SU-DHL-6 (cell line): ENCODE results near the gene TNRC6B.

Experiments
- H2AFZ ChIP-seq: fragments of 200-600 bp; sonication (generic); 2 replicates; pipeline ENCODE4 v1.6.1; 2014; ENCODE audit warnings: low read depth, mild to moderate bottlenecking, moderate library complexity, mixed read lengths, antibody characterized with exemption, low read length; ENCODE audit not compliant: severe bottlenecking
- H3F3A ChIP-seq: fragments of 200-600 bp; shearing (Covaris generic); 2 replicates; pipeline ENCODE4 v1.6.0; 2016; ENCODE audit warnings: antibody characterized with exemption, mild to moderate bottlenecking; ENCODE audit not compliant: insufficient read depth
- H3K27ac ChIP-seq: fragments of 200-600 bp; sonication (generic); 2 replicates; pipeline ENCODE4 v1.5.1; 2016; ENCODE audit warnings: low read depth, mild to moderate bottlenecking, low read length, moderate library complexity, mixed read lengths
- H3K27me3 ChIP-seq: fragments of 200-600 bp; sonication (generic), shearing (Covaris generic); 2 replicates; pipeline ENCODE4 v1.6.0; 2014; ENCODE audit warnings: mild to moderate bottlenecking, low read length
- H3K36me3 ChIP-seq: fragments of 200-600 bp; sonication (generic); 2 replicates; pipeline ENCODE4 v1.6.1; 2014; ENCODE audit warnings: mild to moderate bottlenecking, low read length, mixed read lengths
- H3K4me2 ChIP-seq: fragments of 300-600, 200-600 bp; shearing (Covaris generic), sonication (generic); 2 replicates; pipeline ENCODE4 v1.6.0; 2014; ENCODE audit warnings: low read length, low read depth, mild to moderate bottlenecking; ENCODE audit not compliant: poor library complexity, severe bottlenecking
- H3K4me3 ChIP-seq: fragments of 200-600 bp; sonication (generic); 2 replicates; pipeline ENCODE4 v1.5.1; 2014; ENCODE audit warnings: antibody characterized with exemption, low read length, mild to moderate bottlenecking, mixed read lengths; ENCODE audit not compliant: insufficient read depth, poor library complexity, severe bottlenecking
- H3K79me2 ChIP-seq: fragments of 200-600 bp; sonication (generic); 2 replicates; pipeline ENCODE4 v1.6.1; 2014; ENCODE audit warnings: mild to moderate bottlenecking, low read length, moderate library complexity; ENCODE audit not compliant: insufficient read depth
- H3K9ac ChIP-seq: fragments of 200-600 bp; sonication (generic); 2 replicates; pipeline ENCODE4 v1.7.0; 2014; ENCODE audit warnings: mild to moderate bottlenecking, low read length
- H3K9me2 ChIP-seq: fragments of 200-600 bp; sonication (generic); replicated peaks from 2 replicates; pipeline ENCODE4 v1.6.1; 2014; ENCODE audit warnings: low read length; ENCODE audit not compliant: insufficient read depth
- H3K9me3 ChIP-seq: fragments of 200-600 bp; sonication (generic); 2 replicates; pipeline ENCODE4 v1.6.1; 2014; ENCODE audit warnings: low read length, mixed read lengths; ENCODE audit not compliant: insufficient read depth
- H4K20me1 ChIP-seq: fragments of 200-600 bp; sonication (generic); 2 replicates; pipeline ENCODE4 v1.6.1; 2014; ENCODE audit warnings: low read depth, mild to moderate bottlenecking, antibody characterized with exemption, low read length, moderate library complexity, mixed read lengths
- EZH2phosphoT487 ChIP-seq: fragments of 200-600 bp; sonication (generic), shearing (Covaris generic); conservative IDR thresholded peaks from 2 replicates; pipeline ENCODE4 v1.6.1; 2018; ENCODE audit warnings: mild to moderate bottlenecking, antibody characterized with exemption, low read length, moderate library complexity, mixed read lengths
- TF ChIP-seq, protein P1 (sequence below): fragments of 200-600 bp; sonication (generic); IDR thresholded peaks from one replicate; pipeline ENCODE4 v1.5.1; 2017; ENCODE audit warnings: antibody characterized with exemption, mild to moderate bottlenecking, low read length, moderate library complexity; ENCODE audit not compliant: insufficient read depth, poor library complexity, severe bottlenecking

TNRC6B gene

DNA sequence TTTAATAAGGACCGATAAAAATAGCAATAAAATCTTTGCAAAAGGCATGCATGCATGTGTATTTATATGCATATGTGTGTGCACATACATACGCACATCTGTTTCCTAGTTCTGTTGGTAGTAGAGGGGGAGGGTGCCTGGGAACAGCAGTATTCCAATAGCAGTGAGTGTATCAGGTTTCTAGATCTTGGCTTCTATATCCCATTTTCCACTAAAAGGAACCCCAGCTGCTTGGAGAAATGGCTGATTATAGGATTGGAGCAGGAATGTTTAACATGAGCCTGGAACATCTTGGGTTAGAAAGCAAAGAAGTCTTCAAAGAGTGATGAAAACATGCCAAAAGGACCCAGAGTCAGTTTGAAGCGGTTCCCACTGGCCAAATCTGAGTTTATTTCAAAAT lies 21.0 kb downstream of the TNRC6B start:
- Histone ChIP-seq H3K27me3 (no peaks in the 10 kb centered on the region), H3K4me3 (no peak overlapping the region), H4K20me1 (peaks cover 12% of the 10 kb centered on the region; the same call in 1 of the 2 replicates), H3K79me2 (peaks cover 79% of the 10 kb centered on the region), H3F3A (no peaks in the 10 kb centered on the region), H3K36me3 (no peaks in the 10 kb centered on the region), H3K9me3 (no peaks in the 10 kb centered on the region), H3K27ac (no peak overlapping the region), H3K9ac (no peak overlapping the region), H3K4me2 (no peak overlapping the region), H2AFZ (no peak overlapping the region), H3K9me2 (no peaks in the 10 kb centered on the region)
- TF ChIP-seq, protein P1, sequence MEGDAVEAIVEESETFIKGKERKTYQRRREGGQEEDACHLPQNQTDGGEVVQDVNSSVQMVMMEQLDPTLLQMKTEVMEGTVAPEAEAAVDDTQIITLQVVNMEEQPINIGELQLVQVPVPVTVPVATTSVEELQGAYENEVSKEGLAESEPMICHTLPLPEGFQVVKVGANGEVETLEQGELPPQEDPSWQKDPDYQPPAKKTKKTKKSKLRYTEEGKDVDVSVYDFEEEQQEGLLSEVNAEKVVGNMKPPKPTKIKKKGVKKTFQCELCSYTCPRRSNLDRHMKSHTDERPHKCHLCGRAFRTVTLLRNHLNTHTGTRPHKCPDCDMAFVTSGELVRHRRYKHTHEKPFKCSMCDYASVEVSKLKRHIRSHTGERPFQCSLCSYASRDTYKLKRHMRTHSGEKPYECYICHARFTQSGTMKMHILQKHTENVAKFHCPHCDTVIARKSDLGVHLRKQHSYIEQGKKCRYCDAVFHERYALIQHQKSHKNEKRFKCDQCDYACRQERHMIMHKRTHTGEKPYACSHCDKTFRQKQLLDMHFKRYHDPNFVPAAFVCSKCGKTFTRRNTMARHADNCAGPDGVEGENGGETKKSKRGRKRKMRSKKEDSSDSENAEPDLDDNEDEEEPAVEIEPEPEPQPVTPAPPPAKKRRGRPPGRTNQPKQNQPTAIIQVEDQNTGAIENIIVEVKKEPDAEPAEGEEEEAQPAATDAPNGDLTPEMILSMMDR: no peak
- no peak for TF ChIP-seq EZH2phosphoT487

DNA sequence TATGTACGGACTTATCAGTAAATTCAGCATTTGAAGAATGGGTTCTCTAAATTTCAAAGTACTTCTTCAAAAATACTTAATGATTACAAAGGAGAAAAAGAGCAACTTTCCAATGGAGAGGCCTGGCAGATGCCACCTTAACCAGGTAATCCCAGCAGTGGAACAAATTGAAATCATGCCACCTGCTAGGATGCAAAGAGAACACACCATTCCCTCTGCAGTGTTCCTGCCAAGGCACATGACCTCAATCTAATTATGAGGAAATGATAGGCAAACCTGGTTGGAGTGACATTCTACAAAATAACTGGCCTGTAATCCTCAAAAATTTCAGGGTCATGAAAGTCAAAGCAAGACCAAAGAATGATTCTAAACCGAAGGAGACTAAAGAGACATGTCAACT lies 21.5 kb downstream of the TNRC6B start:
- peaks cover 17% of the 10 kb centered on the region; the same call in 1 of the 2 replicates for H4K20me1 ChIP-seq

DNA sequence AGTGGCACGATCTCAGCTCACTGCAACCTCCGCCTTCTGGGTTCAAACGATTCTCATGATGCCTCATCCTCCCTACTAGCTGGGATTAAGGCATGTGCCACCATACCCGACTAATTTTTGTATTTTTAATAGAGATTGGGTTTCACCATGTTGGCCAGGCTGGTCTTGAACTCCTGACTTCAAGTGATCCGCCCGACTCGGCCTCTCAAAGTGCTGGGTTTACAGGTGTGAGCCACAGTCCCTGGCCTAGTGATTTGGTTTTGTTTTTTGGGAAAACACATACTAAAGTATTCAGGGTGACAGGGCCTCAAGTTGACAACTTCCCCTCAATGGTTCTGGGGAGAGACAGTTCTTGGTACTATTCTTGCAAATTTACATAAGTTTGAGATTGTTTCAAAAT lies 22.1 kb downstream of the TNRC6B start:
- no peak overlapping the region for H3K4me3 ChIP-seq
- H3K27me3 ChIP-seq: no peaks in the 10 kb centered on the region
- H3K9ac ChIP-seq: no peak overlapping the region
- no peaks in the 10 kb centered on the region for H3K9me3 ChIP-seq
- H3K36me3 ChIP-seq: no peaks in the 10 kb centered on the region
- no peak overlapping the region for H3K4me2 ChIP-seq
- peaks cover 23% of the 10 kb centered on the region for H4K20me1 ChIP-seq
- H3F3A ChIP-seq: no peaks in the 10 kb centered on the region
- H3K79me2 ChIP-seq: peaks cover 79% of the 10 kb centered on the region
- no peak overlapping the region for H3K27ac ChIP-seq
- H3K9me2 ChIP-seq: no peaks in the 10 kb centered on the region
- no peak overlapping the region for H2AFZ ChIP-seq
- TF ChIP-seq EZH2phosphoT487: no peak
- TF ChIP-seq, protein P1: no peak

More for the DNA sequence above, 21.5 kb downstream of the TNRC6B start:
- H3K27me3 ChIP-seq: no peaks in the 10 kb centered on the region
- no peak overlapping the region for H3K27ac ChIP-seq
- H3F3A ChIP-seq: no peaks in the 10 kb centered on the region
- no peak overlapping the region for H3K9ac ChIP-seq
- TF ChIP-seq, protein P1: no peak
- TF ChIP-seq EZH2phosphoT487: no peak
- no peak overlapping the region for H2AFZ ChIP-seq
- no peaks in the 10 kb centered on the region for H3K36me3 ChIP-seq
- no peak overlapping the region for H3K4me2 ChIP-seq
- H3K9me3 ChIP-seq: no peaks in the 10 kb centered on the region
- H3K4me3 ChIP-seq: no peak overlapping the region
- no peaks in the 10 kb centered on the region for H3K9me2 ChIP-seq
- H3K79me2 ChIP-seq: peaks cover 79% of the 10 kb centered on the region
